IPS-20b (cell line): ENCODE measurements around the gene TAC3.
"Not testable (repeated sequence)": the region's sequence is repeated elsewhere in the genome, so short reads cannot be mapped to it uniquely, and the experiment has no call there.

Experiments
- H3K27ac ChIP-seq: one replicate; pipeline ENCODE4 v1.5.1; 2013; ENCODE audit warnings: low read length
- H3K27me3 ChIP-seq: 2 replicates; pipeline ENCODE4 v1.6.1; 2013; ENCODE audit warnings: mild to moderate bottlenecking, low read length, inconsistent platforms; ENCODE audit not compliant: insufficient read depth
- H3K36me3 ChIP-seq: 2 replicates; pipeline ENCODE4 v1.6.1; 2013; ENCODE audit warnings: low read depth, mild to moderate bottlenecking, inconsistent platforms, low read length, moderate library complexity; ENCODE audit not compliant: insufficient read depth
- H3K4me1 ChIP-seq: 2 replicates; pipeline ENCODE4 v1.6.1; 2013; ENCODE audit warnings: mild to moderate bottlenecking, control low read depth, inconsistent platforms, low read length, moderate library complexity; ENCODE audit not compliant: insufficient read depth
- H3K4me3 ChIP-seq: 2 replicates; pipeline ENCODE4 v1.5.1; 2013; ENCODE audit warnings: mild to moderate bottlenecking, low read length, inconsistent platforms
- H3K9ac ChIP-seq: 2 replicates; pipeline ENCODE4 v1.6.1; 2013; ENCODE audit warnings: low read depth, mild to moderate bottlenecking, inconsistent platforms, low read length, moderate library complexity
- H3K9me3 ChIP-seq: 2 replicates; pipeline ENCODE4 v1.6.1; 2013; ENCODE audit warnings: mild to moderate bottlenecking, low read depth, low read length, inconsistent platforms; ENCODE audit not compliant: insufficient read depth

The TAC3 gene

GRCh38 chr12:56977361-56977760 lies 39.0 kb downstream of the TAC3 start:
- not testable (repeated sequence) for H3K9me3 ChIP-seq, H3K36me3 ChIP-seq, H3K4me1 ChIP-seq, H3K9ac ChIP-seq, H3K27me3 ChIP-seq, H3K27ac ChIP-seq, H3K4me3 ChIP-seq

GRCh38 chr12:56974224-56974623 lies 42.1 kb downstream of the TAC3 start:
- H3K9me3 ChIP-seq, H3K4me3 ChIP-seq, H3K27ac ChIP-seq, H3K27me3 ChIP-seq, H3K36me3 ChIP-seq, H3K9ac ChIP-seq, H3K4me1 ChIP-seq: not testable (repeated sequence)

GRCh38 chr12:56968910-56969309 lies 47.4 kb downstream of the TAC3 start:
- H3K27me3 ChIP-seq, H3K4me3 ChIP-seq, H3K9ac ChIP-seq, H3K27ac ChIP-seq, H3K9me3 ChIP-seq, H3K36me3 ChIP-seq, H3K4me1 ChIP-seq: not testable (repeated sequence)

- H3K4me1 ChIP-seq, H3K9ac ChIP-seq, H3K4me3 ChIP-seq, H3K36me3 ChIP-seq, H3K9me3 ChIP-seq, H3K27me3 ChIP-seq, H3K27ac ChIP-seq: not testable (repeated sequence)
These were observed 50.2 kb downstream of the TAC3 start for GRCh38 chr12:56965997-56966642.

- H3K36me3 ChIP-seq, H3K9ac ChIP-seq, H3K9me3 ChIP-seq, H3K27me3 ChIP-seq, H3K4me1 ChIP-seq, H3K4me3 ChIP-seq, H3K27ac ChIP-seq: not testable (repeated sequence)
These were observed 51.2 kb downstream of the TAC3 start for GRCh38 chr12:56965124-56965523.

- not testable (repeated sequence) for H3K4me1 ChIP-seq, H3K36me3 ChIP-seq, H3K27ac ChIP-seq, H3K9ac ChIP-seq, H3K4me3 ChIP-seq, H3K27me3 ChIP-seq
- H3K9me3 ChIP-seq: peaks cover 20% of the 10 kb centered on the region
These were observed 52.8 kb downstream of the TAC3 start for GRCh38 chr12:56963557-56963956.

- H3K4me3 ChIP-seq, H3K27ac ChIP-seq, H3K9ac ChIP-seq, H3K27me3 ChIP-seq, H3K4me1 ChIP-seq, H3K36me3 ChIP-seq: not testable (repeated sequence)
- peaks cover 30% of the 10 kb centered on the region for H3K9me3 ChIP-seq
These were observed 54.1 kb downstream of the TAC3 start for GRCh38 chr12:56962247-56962646.
